OCI-LY3 (cell line): ENCODE data around the gene BCL6B.

Experiments
- H2AFZ ChIP-seq: fragments of 200-600, 300-600 bp; shearing (Covaris generic); 2 replicates; pipeline ENCODE4 v1.6.0; 2014; ENCODE audit warnings: antibody characterized with exemption, low read depth, low read length
- H3K27ac ChIP-seq: fragments of 200-600, 300-600 bp; sonication (generic); 2 replicates; pipeline ENCODE4 v1.5.1; 2014; ENCODE audit warnings: mild to moderate bottlenecking, low read length, moderate library complexity, mixed read lengths
- H3K27me3 ChIP-seq: fragments of 200-600, 300-600 bp; sonication (generic); 2 replicates; pipeline ENCODE4 v1.6.1; 2014; ENCODE audit warnings: low read depth, low read length, mixed read lengths
- H3K36me3 ChIP-seq: fragments of 200-600, 300-600 bp; sonication (generic); replicated peaks from 2 replicates; pipeline ENCODE3; 2014; ENCODE audit warnings: low read depth, low read length, mixed read lengths
- H3K4me1 ChIP-seq: fragments of 300-600, 200-600 bp; sonication (generic); 2 replicates; pipeline ENCODE4 v1.6.1; 2014; ENCODE audit warnings: low read length, mixed read lengths
- H3K4me2 ChIP-seq: fragments of 200-600, 300-600 bp; sonication (generic); 2 replicates; pipeline ENCODE4 v1.6.1; 2014; ENCODE audit warnings: low read length, mixed read lengths
- H3K4me3 ChIP-seq: fragments of 300-600, 200-600 bp; sonication (generic); 2 replicates; pipeline ENCODE4 v1.5.1; 2014; ENCODE audit warnings: antibody characterized with exemption, mild to moderate bottlenecking, low read length, moderate library complexity
- H3K79me2 ChIP-seq: fragments of 300-600, 200-600 bp; shearing (Covaris generic); 2 replicates; pipeline ENCODE4 v1.6.1; 2014; ENCODE audit warnings: mild to moderate bottlenecking, low read length, mixed read lengths
- H3K9ac ChIP-seq: fragments of 300-600, 200-600 bp; shearing (Covaris generic); 2 replicates; pipeline ENCODE4 v1.6.0; 2014; ENCODE audit warnings: mild to moderate bottlenecking, low read length, moderate library complexity
- H3K9me3 ChIP-seq: fragments of 200-600, 300-600 bp; shearing (Covaris generic); 2 replicates; pipeline ENCODE4 v1.6.1; 2014; ENCODE audit warnings: low read length, mixed read lengths; ENCODE audit not compliant: insufficient read depth
- H4K20me1 ChIP-seq: fragments of 200-600, 300-600 bp; sonication (generic); 2 replicates; pipeline ENCODE4 v1.6.1; 2016; ENCODE audit warnings: low read length, mixed read lengths; ENCODE audit not compliant: insufficient read depth
- CTCF ChIP-seq: fragments of 200-600, 300-600 bp; sonication (generic); IDR thresholded peaks from 2 replicates; pipeline ENCODE4 v1.5.1; 2014; ENCODE audit warnings: antibody characterized with exemption, low read length, low read depth
- EZH2phosphoT487 ChIP-seq: fragments of 200-600 bp; shearing (Covaris generic); IDR thresholded peaks from 2 replicates; pipeline ENCODE4 v1.6.1; 2018; ENCODE audit warnings: antibody characterized with exemption, mixed run types, low read depth

BCL6B gene

GRCh38 chr17:7018331-7018964 lies 4.4 kb upstream of the BCL6B start:
- Histone ChIP-seq H3K4me2 (no peak overlapping the region), H2AFZ (no peak overlapping the region), H3K36me3 (peaks cover 3% of the 10 kb centered on the region), H3K27ac (no peak overlapping the region), H3K9ac (no peak overlapping the region), H3K27me3 (no peaks in the 10 kb centered on the region), H3K9me3 (no peaks in the 10 kb centered on the region), H3K4me1 (peaks cover 25% of the 10 kb centered on the region), H4K20me1 (no peaks in the 10 kb centered on the region), H3K4me3 (no peak overlapping the region), H3K79me2 (peaks cover 18% of the 10 kb centered on the region)
- no peak for TF ChIP-seq EZH2phosphoT487
- no peak for TF ChIP-seq CTCF

- TF ChIP-seq EZH2phosphoT487 (no peak), CTCF (no peak)
- H3K4me2 ChIP-seq, result no peak overlapping the region
- H3K79me2 ChIP-seq, result peaks cover 11% of the 10 kb centered on the region
- no peaks in the 10 kb centered on the region for H4K20me1 ChIP-seq
- no peak overlapping the region for H3K27ac ChIP-seq
- H3K9me3 ChIP-seq, result no peaks in the 10 kb centered on the region
- H2AFZ ChIP-seq, result no peak overlapping the region
- peaks cover 3% of the 10 kb centered on the region for H3K36me3 ChIP-seq
- H3K4me3 ChIP-seq, result no peak overlapping the region
- H3K4me1 ChIP-seq, result peaks cover 25% of the 10 kb centered on the region
- H3K27me3 ChIP-seq, result no peaks in the 10 kb centered on the region
- H3K9ac ChIP-seq, result no peak overlapping the region
These were observed 3.5 kb upstream of the BCL6B start for GRCh38 chr17:7019367-7019766.

GRCh38 chr17:7019839-7020519 lies 2.9 kb upstream of the BCL6B start:
- Histone ChIP-seq H2AFZ (no peak overlapping the region), H3K27me3 (no peaks in the 10 kb centered on the region), H3K4me3 (no peak overlapping the region), H3K79me2 (peaks cover 11% of the 10 kb centered on the region), H3K27ac (no peak overlapping the region), H3K9me3 (no peaks in the 10 kb centered on the region), H3K4me1 (peaks cover 25% of the 10 kb centered on the region), H3K4me2 (no peak overlapping the region), H3K36me3 (peaks cover 3% of the 10 kb centered on the region), H3K9ac (no peak overlapping the region), H4K20me1 (no peaks in the 10 kb centered on the region)
- TF ChIP-seq EZH2phosphoT487 (no peak), CTCF (no peak)

GRCh38 chr17:7020894-7021664 lies 1.8 kb upstream of the BCL6B start:
- peaks cover 3% of the 10 kb centered on the region for H3K36me3 ChIP-seq
- H3K9ac ChIP-seq, result peak overlapping the region; percentile 59
- 0 out of 2 replicates have a peak overlapping the region, but pooled peaks have one; percentile 79 for H2AFZ ChIP-seq
- peaks cover 2% of the 10 kb centered on the region; the same call in 1 of the 2 replicates for H3K79me2 ChIP-seq
- H3K27me3 ChIP-seq, result no peaks in the 10 kb centered on the region
- no peaks in the 10 kb centered on the region for H3K9me3 ChIP-seq
- TF ChIP-seq CTCF (no peak), EZH2phosphoT487 (no peak)
- no peak overlapping the region for H3K27ac ChIP-seq
- no peaks in the 10 kb centered on the region for H4K20me1 ChIP-seq
- H3K4me3 ChIP-seq, result peak overlapping the region; percentile 78
- peak overlapping the region; percentile 71 for H3K4me2 ChIP-seq
- H3K4me1 ChIP-seq, result peaks cover 18% of the 10 kb centered on the region
